ENCODE results near the gene FBN1.

FBN1 gene

GRCh38 chr15:48581219-48581618 is 64.3 kb downstream of the FBN1 start:
- DNase-seq (ENCODE audit: low read depth in 2 of 2): no peak

DNA sequence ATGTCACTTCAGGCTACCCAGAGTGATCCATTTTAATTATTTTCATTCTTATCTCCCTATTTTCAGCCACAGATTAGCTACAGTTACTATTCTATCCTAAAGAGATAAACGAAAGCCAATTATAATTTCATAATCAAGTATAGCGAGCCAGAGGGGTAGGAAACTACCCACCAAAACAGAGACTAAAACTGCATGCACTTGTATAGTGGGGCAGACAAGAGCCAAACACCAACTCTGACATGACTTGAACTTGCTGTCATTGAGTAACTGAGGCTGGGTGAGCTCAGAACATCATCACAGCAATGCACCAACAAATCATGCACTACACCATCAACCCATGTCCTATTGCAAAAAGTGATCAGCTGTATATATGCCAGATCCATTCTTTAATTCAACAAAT is 64.8 kb downstream of the FBN1 start:
- no peak for DNase-seq (ENCODE audit: low read depth in 2 of 2)

DNA sequence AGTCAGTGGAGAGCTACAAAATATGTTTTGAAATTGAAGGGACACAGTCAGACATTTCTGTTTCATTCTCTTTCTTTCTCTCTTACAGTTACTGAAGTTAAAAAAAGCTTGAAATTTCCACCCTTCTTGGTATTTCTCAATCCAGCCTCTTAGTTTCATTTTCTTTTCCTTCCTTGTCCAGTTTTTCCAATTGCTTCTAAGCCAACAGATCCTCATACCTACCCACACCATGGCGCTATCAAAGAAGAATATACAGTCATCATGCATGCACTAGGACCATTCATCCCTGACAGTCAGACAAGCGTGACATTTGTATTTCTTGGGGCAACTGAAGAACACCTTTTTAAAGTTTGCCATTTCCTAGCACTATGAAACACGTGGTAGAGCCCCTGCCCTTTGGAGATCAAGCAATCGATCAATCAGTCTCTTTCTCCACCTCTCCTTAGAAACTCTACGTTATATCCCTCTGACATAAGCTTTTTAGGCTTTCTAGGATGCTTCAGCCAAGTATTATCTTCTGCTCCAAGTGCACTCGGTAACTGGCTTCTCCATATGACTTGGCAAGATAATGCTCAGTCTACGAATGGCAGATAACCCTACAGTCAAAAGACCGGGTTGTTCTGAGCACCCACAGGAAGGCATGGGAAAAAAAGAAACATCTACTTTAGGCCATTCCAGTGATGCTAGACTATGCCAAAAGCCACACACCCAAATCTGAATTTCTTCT is 65.4 kb downstream of the FBN1 start:
- no peak for DNase-seq (ENCODE audit: low read depth in 2 of 2)

DNA sequence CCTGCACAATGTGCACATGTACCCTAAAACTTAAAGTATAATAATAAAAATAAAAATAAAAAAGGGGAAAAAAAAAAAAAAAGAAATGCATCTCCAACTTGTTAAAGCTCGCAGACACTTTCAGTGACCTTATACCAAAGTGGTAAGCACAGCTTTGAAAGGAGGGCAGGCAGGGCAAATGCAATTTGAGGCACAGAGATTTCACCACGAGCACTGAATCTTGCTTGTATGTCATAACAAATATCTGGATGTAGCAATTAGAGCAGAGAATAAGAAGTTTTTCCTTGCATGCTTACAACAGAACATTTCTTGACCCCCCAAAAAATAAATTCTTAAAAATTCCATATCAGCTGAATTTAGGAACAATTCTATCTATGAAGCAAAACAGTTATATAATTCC is 66.5 kb downstream of the FBN1 start:
- DNase-seq (ENCODE audit: low read depth in 2 of 2): no peak

GRCh38 chr15:48577469-48577868 is 68.0 kb downstream of the FBN1 start:
- no peak for DNase-seq (ENCODE audit: low read depth in 2 of 2)

- DNase-seq (ENCODE audit: low read depth in 2 of 2): no peak
Measured at GRCh38 chr15:48574187-48574586, 71.3 kb downstream of the FBN1 start.

DNA sequence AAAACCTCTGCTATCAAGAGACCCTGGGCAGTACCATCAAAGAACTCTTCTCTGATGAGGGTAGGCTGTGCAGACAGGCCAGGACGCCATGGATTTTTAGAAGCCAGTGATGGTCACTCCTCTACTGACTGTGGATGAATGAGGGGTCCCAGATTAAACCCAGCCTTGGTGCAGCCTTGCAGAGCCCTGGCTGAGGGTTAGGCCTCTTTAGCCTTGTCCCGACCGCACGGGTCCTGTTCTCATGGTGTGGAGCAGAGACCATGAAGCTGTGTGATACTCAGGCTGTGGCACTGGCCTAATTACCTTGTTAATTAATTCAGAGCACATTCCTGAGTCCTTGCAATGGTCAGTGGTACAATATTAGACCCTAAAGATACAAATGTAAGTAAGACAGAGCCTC is 71.7 kb downstream of the FBN1 start:
- DNase-seq (ENCODE audit: low read depth in 2 of 2): no peak

- no peak for DNase-seq (ENCODE audit: low read depth in 2 of 2)
Measured at GRCh38 chr15:48572823-48573222, 72.7 kb downstream of the FBN1 start.

DNA sequence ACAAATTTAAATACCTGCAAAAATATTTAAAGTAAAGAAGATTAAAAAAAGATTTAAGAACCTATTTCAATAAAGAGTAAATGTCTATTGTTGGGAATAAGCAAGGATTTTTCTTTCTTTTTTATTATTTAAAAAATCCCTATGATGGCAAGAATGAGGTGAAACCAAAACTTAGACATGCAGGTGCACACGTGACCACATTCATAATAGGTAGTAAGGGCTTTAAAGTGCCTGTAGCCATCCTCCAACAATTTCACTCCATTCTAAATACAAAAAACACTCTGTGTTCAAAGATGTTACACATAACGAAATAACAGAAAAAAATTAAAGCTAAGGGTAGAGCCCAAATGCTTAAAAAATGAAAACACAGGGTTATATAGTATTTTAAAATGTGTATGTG is 74.0 kb downstream of the FBN1 start:
- no peak for DNase-seq (ENCODE audit: low read depth in 2 of 2)

- DNase-seq (ENCODE audit: low read depth in 2 of 2): no peak
Measured at GRCh38 chr15:48570822-48571221, 74.7 kb downstream of the FBN1 start.

DNA sequence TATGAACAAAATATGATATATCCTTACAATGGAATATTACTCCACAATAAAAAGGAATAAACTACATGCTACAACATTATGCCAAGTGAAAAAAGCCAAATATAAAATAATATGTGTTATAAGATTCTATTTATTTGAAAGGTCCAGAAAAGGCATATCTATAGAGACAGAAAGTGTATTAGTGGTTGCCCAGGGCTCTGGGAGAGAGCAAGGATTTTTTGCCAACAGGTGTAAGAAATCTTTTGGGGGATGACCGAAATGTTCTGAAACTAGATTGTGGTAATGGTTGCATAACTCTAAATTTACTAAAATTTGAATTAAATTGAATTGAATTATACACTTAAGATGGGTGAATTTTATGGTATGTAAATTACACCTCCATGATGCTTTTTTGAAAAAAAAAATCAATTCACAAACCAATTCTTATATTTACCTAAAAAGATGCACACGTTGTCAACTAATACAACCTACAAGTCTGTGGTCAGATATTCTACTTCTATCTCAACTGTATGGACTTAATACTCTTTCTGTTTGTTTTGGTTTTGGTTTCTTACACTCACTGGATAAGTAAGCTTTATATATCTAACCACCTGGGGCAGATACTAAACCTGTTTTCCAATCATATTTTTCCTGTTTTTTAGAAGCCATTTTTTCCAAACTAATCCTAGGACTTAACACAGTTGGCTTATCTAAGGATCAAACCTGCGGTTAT is 75.8 kb downstream of the FBN1 start:
- no peak for DNase-seq (ENCODE audit: low read depth in 2 of 2)

DNA sequence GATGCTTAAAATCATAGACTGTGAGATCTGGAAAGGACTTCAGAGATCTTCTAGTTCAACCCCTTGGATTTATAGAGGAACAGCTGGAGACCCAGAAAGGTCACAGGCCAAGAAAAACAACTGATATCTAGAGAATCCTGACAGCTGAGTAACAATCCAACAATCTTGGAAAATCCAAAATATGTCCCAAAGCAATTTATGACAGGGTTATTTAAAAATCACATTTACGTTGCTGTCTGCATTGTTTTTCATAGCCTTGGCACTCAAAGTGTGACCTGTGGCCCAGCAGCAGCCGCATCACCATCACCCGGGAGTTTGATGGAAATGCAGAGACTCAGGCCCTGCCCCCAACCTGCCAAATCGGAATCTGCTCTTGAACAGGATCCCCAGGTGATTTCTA is 78.8 kb downstream of the FBN1 start:
- DNase-seq (ENCODE audit: low read depth in 2 of 2): no peak

GRCh38 chr15:48565560-48566482 is 79.7 kb downstream of the FBN1 start:
- no peak for DNase-seq (ENCODE audit: low read depth in 2 of 2)

- DNase-seq (ENCODE audit: low read depth in 2 of 2): no peak
Measured at GRCh38 chr15:48564690-48565089, 80.8 kb downstream of the FBN1 start.

DNA sequence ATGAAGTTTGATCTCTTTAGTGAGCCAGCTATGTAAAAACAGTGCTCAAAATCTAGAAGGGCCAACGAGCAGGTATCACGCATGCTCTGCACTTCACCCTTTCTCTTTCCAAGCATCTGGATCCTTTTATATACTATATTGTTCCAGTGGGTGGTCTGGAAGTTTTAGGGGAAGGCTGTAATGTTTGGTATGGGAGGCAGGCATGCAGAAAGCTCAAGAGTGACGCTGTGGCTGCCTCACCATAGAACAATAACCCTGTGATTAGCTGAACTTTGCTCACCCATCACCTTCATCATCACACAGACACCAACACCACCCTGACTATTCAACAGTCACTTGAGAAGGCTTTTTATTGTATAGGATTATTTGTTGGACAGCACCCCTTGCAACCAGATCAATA is 81.6 kb downstream of the FBN1 start:
- no peak for DNase-seq (ENCODE audit: low read depth in 2 of 2)

DNA sequence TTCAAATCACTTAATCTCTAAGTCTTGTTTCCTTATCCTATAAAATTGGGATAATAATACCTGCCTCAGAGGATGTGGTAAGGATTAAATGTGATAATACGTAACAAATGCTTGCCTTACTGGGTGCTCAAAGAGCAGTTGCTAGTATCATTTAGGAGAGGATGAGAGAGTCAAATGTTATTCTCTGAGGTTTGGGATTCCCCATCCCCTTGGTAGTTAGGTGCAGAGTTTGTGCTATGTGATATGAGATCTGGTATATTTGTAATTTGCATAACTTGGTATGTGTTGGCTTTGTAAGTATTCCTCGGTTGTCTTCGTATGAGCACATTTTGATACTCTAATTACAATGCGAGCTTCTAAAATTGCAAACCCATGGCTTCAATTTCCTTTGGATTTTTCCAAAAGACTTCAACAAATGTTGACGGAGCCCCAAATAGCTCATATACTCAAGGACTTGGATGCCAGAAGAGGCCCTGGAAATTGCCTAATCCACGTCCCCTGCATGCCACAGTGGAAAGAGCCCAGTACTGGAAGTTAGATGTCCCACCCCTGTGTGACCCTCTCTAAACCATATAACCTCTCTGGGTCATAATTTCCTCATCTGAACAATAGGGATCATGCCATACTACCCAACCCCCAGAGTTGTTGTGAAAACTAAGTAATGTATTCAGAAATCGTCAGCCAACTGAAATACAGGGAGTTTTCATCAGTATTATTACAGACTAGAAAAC is 85.0 kb downstream of the FBN1 start:
- DNase-seq (ENCODE audit: low read depth in 2 of 2): no peak

- DNase-seq (ENCODE audit: low read depth in 2 of 2): no peak
Measured at GRCh38 chr15:48559285-48559684, 86.2 kb downstream of the FBN1 start.

DNA sequence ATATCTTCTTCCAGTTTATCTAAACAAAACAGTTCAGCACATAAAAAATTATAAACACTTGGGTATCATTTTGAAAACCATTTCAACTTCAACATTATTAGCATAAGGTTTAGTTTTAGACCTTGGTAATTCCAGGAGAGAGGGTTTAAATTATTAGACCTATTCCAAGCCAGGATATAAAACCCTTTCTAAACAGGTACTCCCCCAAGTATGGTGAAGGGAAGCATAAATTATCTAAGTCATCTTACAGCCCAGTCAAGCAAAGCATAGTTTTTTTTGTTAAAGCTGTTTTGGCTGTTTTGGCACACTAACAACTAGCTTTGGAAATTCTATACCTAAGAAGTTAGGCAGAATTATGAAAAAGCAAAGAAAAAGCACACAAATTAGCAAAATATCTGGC is 87.3 kb downstream of the FBN1 start:
- no peak for DNase-seq (ENCODE audit: low read depth in 2 of 2)

- no peak for DNase-seq (ENCODE audit: low read depth in 2 of 2)
Measured at GRCh38 chr15:48557335-48557734, 88.2 kb downstream of the FBN1 start.

GRCh38 chr15:48556159-48556897 is 89.2 kb downstream of the FBN1 start:
- no peak for DNase-seq (ENCODE audit: low read depth in 2 of 2)

GRCh38 chr15:48555241-48555881 is 90.1 kb downstream of the FBN1 start:
- DNase-seq (ENCODE audit: low read depth in 2 of 2): no peak

All from stimulated activated CD4-positive, alpha-beta T cell treated with anti-CD3 and anti-CD28 coated beads, Interleukin-15, amount 100 ng/mL, for 48 hours (primary cell).